SK-N-SH treated with all-trans-retinoic acid at 6 μM for 48 hours (cell line): ENCODE measurements around the gene RPGRIP1L.

Source experiments
- ATAC-seq: fragments of 200-7000 bp; cut with Tn5 transposase; 3 replicates; pipeline ENCODE4 v1.9.1; 2020; ENCODE audit warnings: mild to moderate bottlenecking, moderate library complexity
- ARNTL ChIP-seq: fragments of 450-650 bp; formaldehyde crosslinking; IDR thresholded peaks from 2 replicates; pipeline ENCODE4 v1.5.0; 2020; ENCODE audit warnings: low read depth, mild to moderate bottlenecking, moderate library complexity, borderline replicate concordance
- BACH2 ChIP-seq: fragments of 250-450 bp; sonication (Bioruptor Pico); IDR thresholded peaks from 2 replicates; pipeline ENCODE4 v1.9.0; 2021; ENCODE audit warnings: mild to moderate bottlenecking, borderline replicate concordance
- CREB5 ChIP-seq: fragments of 250-450 bp; sonication (Bioruptor Pico); IDR thresholded peaks from 2 replicates; pipeline ENCODE4 v1.5.1; 2020; ENCODE audit warnings: low read depth, mild to moderate bottlenecking, moderate library complexity
- CSDC2 ChIP-seq: fragments of 250-450 bp; sonication (Bioruptor Pico); IDR thresholded peaks from 2 replicates; pipeline ENCODE4 v1.5.0; 2020; ENCODE audit warnings: mild to moderate bottlenecking, moderate library complexity
- ESRRG ChIP-seq: fragments of 250-450 bp; sonication (Bioruptor Pico); IDR thresholded peaks from 2 replicates; pipeline ENCODE4 v1.6.1; 2021; ENCODE audit warnings: mild to moderate bottlenecking
- GLIS3 ChIP-seq: fragments of 250-450 bp; sonication (Bioruptor Pico); IDR thresholded peaks from 2 replicates; pipeline ENCODE4 v1.5.0; 2020; ENCODE audit warnings: mild to moderate bottlenecking, moderate library complexity
- OSR1 ChIP-seq: fragments of 250-450 bp; sonication (Bioruptor Pico); IDR thresholded peaks from 2 replicates; pipeline ENCODE4 v1.8.0; 2022; ENCODE audit warnings: moderate library complexity, mild to moderate bottlenecking, inconsistent platforms
- POU6F1 ChIP-seq: fragments of 250-450 bp; sonication (Bioruptor Pico); IDR thresholded peaks from 2 replicates; pipeline ENCODE4 v1.8.0; 2021; ENCODE audit warnings: low read depth, mild to moderate bottlenecking, moderate library complexity, borderline replicate concordance
- PPARA ChIP-seq: fragments of 250-450 bp; sonication (Bioruptor Pico); IDR thresholded peaks from 2 replicates; pipeline ENCODE4 v1.5.0; 2020; ENCODE audit warnings: mild to moderate bottlenecking, borderline replicate concordance
- RARB ChIP-seq: fragments of 250-450 bp; sonication (Bioruptor Pico); IDR thresholded peaks from 2 replicates; pipeline ENCODE4 v1.8.0; 2021; ENCODE audit warnings: mild to moderate bottlenecking, moderate library complexity
- SNAI2 ChIP-seq: fragments of 250-450 bp; sonication (Bioruptor Pico); IDR thresholded peaks from 2 replicates; pipeline ENCODE4 v1.5.0; 2020; ENCODE audit warnings: mild to moderate bottlenecking, moderate library complexity
- TCF4 ChIP-seq: fragments of 250-450 bp; sonication (Bioruptor Pico); IDR thresholded peaks from 2 replicates; pipeline ENCODE4 v1.8.0; 2021; ENCODE audit warnings: mild to moderate bottlenecking, moderate library complexity, borderline replicate concordance
- TOX ChIP-seq: fragments of 250-450 bp; sonication (Bioruptor Pico); IDR thresholded peaks from 2 replicates; pipeline ENCODE4 v1.8.0; 2021; ENCODE audit warnings: mild to moderate bottlenecking, moderate library complexity, borderline replicate concordance
- ZC3H10 ChIP-seq: fragments of 250-450 bp; sonication (Bioruptor Pico); IDR thresholded peaks from 2 replicates; pipeline ENCODE4 v1.5.1; 2021; ENCODE audit warnings: mild to moderate bottlenecking, moderate library complexity
- ZFP3 ChIP-seq: fragments of 250-450 bp; sonication (Bioruptor Pico); IDR thresholded peaks from 2 replicates; pipeline ENCODE4 v1.5.0; 2020; ENCODE audit warnings: mild to moderate bottlenecking, moderate library complexity
- ZFP30 ChIP-seq: fragments of 450-650 bp; formaldehyde crosslinking; IDR thresholded peaks from 2 replicates; pipeline ENCODE4 v1.5.0; 2022; ENCODE audit warnings: mild to moderate bottlenecking, moderate library complexity
- ZNF565 ChIP-seq: fragments of 450-650 bp; formaldehyde crosslinking; conservative IDR thresholded peaks from 2 replicates; pipeline ENCODE4 v1.5.0; 2020; ENCODE audit warnings: low read depth, mild to moderate bottlenecking, moderate library complexity
- ZNF70 ChIP-seq: fragments of 450-650 bp; formaldehyde crosslinking; IDR thresholded peaks from 2 replicates; pipeline ENCODE4 v1.5.0; 2020; ENCODE audit warnings: mild to moderate bottlenecking, moderate library complexity
- ZNF8 ChIP-seq: fragments of 450-650 bp; formaldehyde crosslinking; IDR thresholded peaks from 2 replicates; pipeline ENCODE4 v1.5.0; 2020; ENCODE audit warnings: mild to moderate bottlenecking, moderate library complexity
- TF ChIP-seq, protein P1 (sequence below): fragments of 250-450 bp; sonication (Bioruptor Pico); IDR thresholded peaks from 2 replicates; pipeline ENCODE4 v1.8.0; 2020; ENCODE audit warnings: mild to moderate bottlenecking, moderate library complexity, borderline replicate concordance
- TF ChIP-seq, protein P2 (sequence below): fragments of 250-450 bp; sonication (Bioruptor Pico); IDR thresholded peaks from 2 replicates; pipeline ENCODE4 v1.5.1; 2021; ENCODE audit warnings: mild to moderate bottlenecking, moderate library complexity
- TF ChIP-seq, protein P3 (sequence below): fragments of 250-450 bp; sonication (Bioruptor Pico); IDR thresholded peaks from 2 replicates; pipeline ENCODE4 v1.5.0; 2020; ENCODE audit warnings: mild to moderate bottlenecking, moderate library complexity

Gene RPGRIP1L

DNA sequence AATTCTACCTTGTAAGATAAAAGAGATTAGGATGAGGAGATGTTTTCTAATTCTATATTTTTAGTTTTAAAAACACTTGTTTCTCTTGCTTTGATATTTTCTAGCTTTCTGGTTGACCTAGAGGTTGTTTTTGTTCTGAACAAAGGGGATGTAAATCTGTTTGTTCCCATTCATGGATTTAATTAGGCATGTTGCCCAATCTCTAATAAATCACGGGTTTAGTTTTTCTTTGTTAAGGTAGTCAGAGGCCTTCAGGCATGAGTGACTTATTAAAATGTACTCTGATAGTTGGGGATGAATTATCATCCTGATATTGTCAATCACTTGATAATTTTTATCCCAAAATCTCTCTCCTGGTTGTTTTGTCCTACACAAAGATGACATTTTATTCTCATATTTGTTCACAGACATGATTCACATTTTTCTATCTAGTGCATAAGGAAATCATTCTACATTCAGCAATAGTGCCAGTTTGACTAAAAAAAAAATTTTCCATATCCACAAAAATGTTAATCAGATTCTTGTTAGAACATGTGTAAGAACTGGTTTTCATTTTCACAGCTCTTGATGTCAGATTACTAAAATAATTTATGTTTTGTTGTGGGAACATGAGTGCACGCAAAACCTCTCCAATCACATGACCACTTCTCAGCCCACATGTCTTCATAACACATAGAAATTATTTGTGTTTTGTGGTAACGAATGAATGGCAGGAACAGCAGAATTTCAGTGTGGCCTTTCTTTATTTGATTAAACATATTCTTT, 105.0 kb downstream of the RPGRIP1L start:
- ATAC-seq: no peak
- TF ChIP-seq ARNTL (CRISPR knock-in tag) (no peak), ZC3H10 (CRISPR knock-in tag) (no peak), PPARA (CRISPR knock-in tag) (no peak), ZNF565 (CRISPR knock-in tag) (no peak), ZFP3 (CRISPR knock-in tag) (no peak), TOX (CRISPR knock-in tag) (no peak), ZNF8 (CRISPR knock-in tag) (no peak), BACH2 (CRISPR knock-in tag) (no peak), SNAI2 (CRISPR knock-in tag) (no peak), ZFP30 (CRISPR knock-in tag) (no peak), ESRRG (CRISPR knock-in tag) (no peak), TCF4 (CRISPR knock-in tag) (no peak), CREB5 (no peak), CSDC2 (CRISPR knock-in tag) (no peak), GLIS3 (CRISPR knock-in tag) (no peak), ZNF70 (CRISPR knock-in tag) (no peak)
- TF ChIP-seq, protein P1, sequence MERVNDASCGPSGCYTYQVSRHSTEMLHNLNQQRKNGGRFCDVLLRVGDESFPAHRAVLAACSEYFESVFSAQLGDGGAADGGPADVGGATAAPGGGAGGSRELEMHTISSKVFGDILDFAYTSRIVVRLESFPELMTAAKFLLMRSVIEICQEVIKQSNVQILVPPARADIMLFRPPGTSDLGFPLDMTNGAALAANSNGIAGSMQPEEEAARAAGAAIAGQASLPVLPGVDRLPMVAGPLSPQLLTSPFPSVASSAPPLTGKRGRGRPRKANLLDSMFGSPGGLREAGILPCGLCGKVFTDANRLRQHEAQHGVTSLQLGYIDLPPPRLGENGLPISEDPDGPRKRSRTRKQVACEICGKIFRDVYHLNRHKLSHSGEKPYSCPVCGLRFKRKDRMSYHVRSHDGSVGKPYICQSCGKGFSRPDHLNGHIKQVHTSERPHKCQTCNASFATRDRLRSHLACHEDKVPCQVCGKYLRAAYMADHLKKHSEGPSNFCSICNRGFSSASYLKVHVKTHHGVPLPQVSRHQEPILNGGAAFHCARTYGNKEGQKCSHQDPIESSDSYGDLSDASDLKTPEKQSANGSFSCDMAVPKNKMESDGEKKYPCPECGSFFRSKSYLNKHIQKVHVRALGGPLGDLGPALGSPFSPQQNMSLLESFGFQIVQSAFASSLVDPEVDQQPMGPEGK (CRISPR knock-in tag): no peak
- TF ChIP-seq, protein P2, sequence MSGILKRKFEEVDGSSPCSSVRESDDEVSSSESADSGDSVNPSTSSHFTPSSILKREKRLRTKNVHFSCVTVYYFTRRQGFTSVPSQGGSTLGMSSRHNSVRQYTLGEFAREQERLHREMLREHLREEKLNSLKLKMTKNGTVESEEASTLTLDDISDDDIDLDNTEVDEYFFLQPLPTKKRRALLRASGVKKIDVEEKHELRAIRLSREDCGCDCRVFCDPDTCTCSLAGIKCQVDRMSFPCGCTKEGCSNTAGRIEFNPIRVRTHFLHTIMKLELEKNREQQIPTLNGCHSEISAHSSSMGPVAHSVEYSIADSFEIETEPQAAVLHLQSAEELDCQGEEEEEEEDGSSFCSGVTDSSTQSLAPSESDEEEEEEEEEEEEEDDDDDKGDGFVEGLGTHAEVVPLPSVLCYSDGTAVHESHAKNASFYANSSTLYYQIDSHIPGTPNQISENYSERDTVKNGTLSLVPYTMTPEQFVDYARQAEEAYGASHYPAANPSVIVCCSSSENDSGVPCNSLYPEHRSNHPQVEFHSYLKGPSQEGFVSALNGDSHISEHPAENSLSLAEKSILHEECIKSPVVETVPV: no peak
- TF ChIP-seq, all 23 proteins: peak for 0

- ATAC-seq: no peak
- TF ChIP-seq CREB5 (no peak), OSR1 (CRISPR knock-in tag) (no peak), SNAI2 (CRISPR knock-in tag) (no peak), ARNTL (CRISPR knock-in tag) (no peak), TOX (CRISPR knock-in tag) (no peak), ZFP30 (CRISPR knock-in tag) (no peak), TCF4 (CRISPR knock-in tag) (no peak), GLIS3 (CRISPR knock-in tag) (no peak), RARB (no peak), POU6F1 (CRISPR knock-in tag) (no peak), PPARA (CRISPR knock-in tag) (no peak), BACH2 (CRISPR knock-in tag) (no peak), ZFP3 (CRISPR knock-in tag) (no peak), ZNF8 (CRISPR knock-in tag) (no peak)
- TF ChIP-seq, protein P2: no peak
- TF ChIP-seq, protein P1 (CRISPR knock-in tag): no peak
- TF ChIP-seq, protein P3, sequence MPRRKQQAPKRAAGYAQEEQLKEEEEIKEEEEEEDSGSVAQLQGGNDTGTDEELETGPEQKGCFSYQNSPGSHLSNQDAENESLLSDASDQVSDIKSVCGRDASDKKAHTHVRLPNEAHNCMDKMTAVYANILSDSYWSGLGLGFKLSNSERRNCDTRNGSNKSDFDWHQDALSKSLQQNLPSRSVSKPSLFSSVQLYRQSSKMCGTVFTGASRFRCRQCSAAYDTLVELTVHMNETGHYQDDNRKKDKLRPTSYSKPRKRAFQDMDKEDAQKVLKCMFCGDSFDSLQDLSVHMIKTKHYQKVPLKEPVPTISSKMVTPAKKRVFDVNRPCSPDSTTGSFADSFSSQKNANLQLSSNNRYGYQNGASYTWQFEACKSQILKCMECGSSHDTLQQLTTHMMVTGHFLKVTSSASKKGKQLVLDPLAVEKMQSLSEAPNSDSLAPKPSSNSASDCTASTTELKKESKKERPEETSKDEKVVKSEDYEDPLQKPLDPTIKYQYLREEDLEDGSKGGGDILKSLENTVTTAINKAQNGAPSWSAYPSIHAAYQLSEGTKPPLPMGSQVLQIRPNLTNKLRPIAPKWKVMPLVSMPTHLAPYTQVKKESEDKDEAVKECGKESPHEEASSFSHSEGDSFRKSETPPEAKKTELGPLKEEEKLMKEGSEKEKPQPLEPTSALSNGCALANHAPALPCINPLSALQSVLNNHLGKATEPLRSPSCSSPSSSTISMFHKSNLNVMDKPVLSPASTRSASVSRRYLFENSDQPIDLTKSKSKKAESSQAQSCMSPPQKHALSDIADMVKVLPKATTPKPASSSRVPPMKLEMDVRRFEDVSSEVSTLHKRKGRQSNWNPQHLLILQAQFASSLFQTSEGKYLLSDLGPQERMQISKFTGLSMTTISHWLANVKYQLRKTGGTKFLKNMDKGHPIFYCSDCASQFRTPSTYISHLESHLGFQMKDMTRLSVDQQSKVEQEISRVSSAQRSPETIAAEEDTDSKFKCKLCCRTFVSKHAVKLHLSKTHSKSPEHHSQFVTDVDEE (CRISPR knock-in tag): no peak
Observed at GRCh38 chr16:53597776-53598175, 105.9 kb downstream of the RPGRIP1L start.
